CD4-positive, alpha-beta T cell treated with Interleukin-6 at 100 ng/mL for 8 hours (primary cell): ENCODE measurements around the gene CEP170B.
A peak's percentile ranks its signal among the peaks of the same experiment; 100 is the strongest.
"Not testable (repeated sequence)": the region's sequence is repeated elsewhere in the genome, so short reads cannot be mapped to it uniquely, and the experiment has no call there.

ENCODE experiments used
- DNase-seq: peaks from one replicate; pipeline ENCODE4 v3.0.0-alpha.2; 2020; ENCODE audit warnings: mixed read lengths, low spot score

The CEP170B gene

GRCh38 chr14:104931771-104932675, 67.0 kb downstream of the CEP170B start:
- DNase-seq, result no peak

- peak; percentile 77 for DNase-seq
Observed at GRCh38 chr14:104932676-104933631, 67.9 kb downstream of the CEP170B start.

GRCh38 chr14:104933746-104934733, 69.0 kb downstream of the CEP170B start:
- DNase-seq, result no peak

GRCh38 chr14:104935026-104935650, 70.1 kb downstream of the CEP170B start:
- no peak for DNase-seq

- DNase-seq, result no peak
Observed at GRCh38 chr14:104935955-104936354, 70.9 kb downstream of the CEP170B start.

- no peak for DNase-seq
Observed at GRCh38 chr14:104936361-104937155, 71.5 kb downstream of the CEP170B start.

GRCh38 chr14:104937161-104937560, 72.1 kb downstream of the CEP170B start:
- DNase-seq, result no peak

GRCh38 chr14:104937694-104938365, 72.8 kb downstream of the CEP170B start:
- no peak for DNase-seq

- DNase-seq, result no peak
Observed at GRCh38 chr14:104938436-104938835, 73.4 kb downstream of the CEP170B start.

GRCh38 chr14:104938960-104939359, 73.9 kb downstream of the CEP170B start:
- no peak for DNase-seq

GRCh38 chr14:104939666-104940410, 74.8 kb downstream of the CEP170B start:
- no peak for DNase-seq

GRCh38 chr14:104940526-104941150, 75.6 kb downstream of the CEP170B start:
- DNase-seq, result no peak

- DNase-seq, result no peak
Observed at GRCh38 chr14:104941508-104942365, 76.7 kb downstream of the CEP170B start.

GRCh38 chr14:104942586-104942985, 77.5 kb downstream of the CEP170B start:
- DNase-seq, result no peak

GRCh38 chr14:104943216-104944015, 78.3 kb downstream of the CEP170B start:
- not testable (repeated sequence) for DNase-seq

- DNase-seq, result not testable (repeated sequence)
Observed at GRCh38 chr14:104944016-104944308, 78.9 kb downstream of the CEP170B start.
